MCF 10A (cell line): Measurements from ENCODE around the gene MRPS35. TPM values are rescaled to one million over a fixed set of nuclear protein-coding genes. Genes with fewer than 3 reads are reported as not detected.

ENCODE experiments used
- BruUV-seq: library from RNA; stranded (reverse); fragments of 400-500 nt; replicated peaks from 2 replicates; lab custom pipeline; 2021; lab: Mats Ljungman, UMichigan
- CTCF ChIA-PET: fragments of 300-600 bp; sonication (Branson Sonifier 250); formaldehyde crosslinking; extraction: SDS; loops from one replicate; lab custom pipeline; 2021; ENCODE audit warnings: antibody characterized with exemption, inconsistent platforms; lab: Yijun Ruan, JAX
- POLR2A ChIA-PET: fragments of 300-600, 350-650 bp; sonication (Branson Sonifier 250); formaldehyde crosslinking; extraction: SDS; loops from one replicate; lab custom pipeline; 2020; ENCODE audit warnings: antibody characterized with exemption, inconsistent platforms; lab: Yijun Ruan, JAX
- DNase-seq: peaks from one replicate; pipeline ENCODE4 v3.0.0-alpha.2; 2018; ENCODE audit not compliant: unreplicated experiment
- H3K27ac Mint-ChIP-seq: one replicate; pipeline ENCODE4 v1.8.0; 2022; ENCODE audit warnings: mild to moderate bottlenecking, low read depth, mixed read lengths; ENCODE audit not compliant: unreplicated experiment
- H3K27me3 Mint-ChIP-seq: one replicate; pipeline ENCODE4 v1.8.0; 2022; ENCODE audit warnings: mixed read lengths; ENCODE audit not compliant: insufficient read depth, unreplicated experiment
- H3K36me3 Mint-ChIP-seq: one replicate; pipeline ENCODE4 v1.8.0; 2022; ENCODE audit warnings: mild to moderate bottlenecking, moderate library complexity, mixed read lengths; ENCODE audit not compliant: insufficient read depth, unreplicated experiment
- H3K4me1 Mint-ChIP-seq: one replicate; pipeline ENCODE4 v1.8.0; 2022; ENCODE audit warnings: mixed read lengths; ENCODE audit not compliant: insufficient read depth, unreplicated experiment
- H3K4me3 Mint-ChIP-seq: one replicate; pipeline ENCODE4 v1.8.0; 2022; ENCODE audit warnings: mild to moderate bottlenecking, moderate library complexity, mixed read lengths; ENCODE audit not compliant: unreplicated experiment
- H3K9me3 Mint-ChIP-seq: one replicate; pipeline ENCODE4 v1.8.0; 2022; ENCODE audit warnings: mixed read lengths; ENCODE audit not compliant: unreplicated experiment
- CTCF ChIP-seq: fragments of 200-600 bp; IDR thresholded peaks from one replicate; pipeline ENCODE4 v1.8.0; 2022; ENCODE audit warnings: antibody characterized with exemption, mild to moderate bottlenecking; ENCODE audit not compliant: unreplicated experiment
- intact Hi-C: fragments of 100-400 bp; cut with micrococcal nuclease; formaldehyde crosslinking; loops from 2 replicates; pipeline ENCODE4 v1.14.1; 2022
- total RNA-seq: library from RNA; stranded (reverse); gene quantifications from 2 replicates; pipeline ENCODE4 v1.2.3, GENCODE V29; 2022

Gene MRPS35
- total RNA-seq, 1 experiment from 2014 or later = 69.0 TPM

- CTCF ChIA-PET = interaction anchor here (0.5 to 0.7 kb wide), 2 partner anchors 62 to 640 kb away, joined by 3 read pairs; no protein-coding TSS in a partner anchor
- no peak for DNase-seq
- intact Hi-C loops = no loop called here
- Mint-ChIP-seq H3K36me3 (peaks cover 35% of the 10 kb centered on the region), H3K4me1 (peaks cover 4% of the 10 kb centered on the region), H3K9me3 (no peaks in the 10 kb centered on the region), H3K27me3 (no peaks in the 10 kb centered on the region), H3K4me3 (no peak overlapping the region), H3K27ac (no peak overlapping the region)
- POLR2A ChIA-PET = interaction anchor here (0.5 to 3.5 kb wide), 5 partner anchors 8 to 1835 kb away, joined by 3 to 21 read pairs (median 4); partner anchors contain the start of genes KLHL42 and MANSC4
- no TSS peak for BruUV-seq
- TF ChIP-seq CTCF = no peak
Measured at GRCh38 chr12:27754795-27755194, 44.2 kb downstream of the MRPS35 start.

GRCh38 chr12:27756670-27757195 lies 46.1 kb downstream of the MRPS35 start:
- no peak for DNase-seq
- BruUV-seq = no TSS peak
- H3K36me3 Mint-ChIP-seq = peaks cover 35% of the 10 kb centered on the region
- H3K4me3 Mint-ChIP-seq = no peak overlapping the region
- POLR2A ChIA-PET = interaction anchor here (1.2 kb wide), 1 partner anchor 23 kb away, joined by 4 read pairs; no protein-coding TSS in a partner anchor
- no peak for TF ChIP-seq CTCF
- peaks cover 4% of the 10 kb centered on the region for H3K4me1 Mint-ChIP-seq
- no peaks in the 10 kb centered on the region for H3K9me3 Mint-ChIP-seq
- CTCF ChIA-PET = interaction anchor here (0.7 to 1.1 kb wide), 2 partner anchors 53 to 64 kb away, joined by 3 read pairs; no protein-coding TSS in a partner anchor
- peak overlapping the region; percentile 49 for H3K27ac Mint-ChIP-seq
- intact Hi-C loops = no loop called here
- no peaks in the 10 kb centered on the region for H3K27me3 Mint-ChIP-seq

GRCh38 chr12:27762757-27763156 lies 52.1 kb downstream of the MRPS35 start:
- H3K9me3 Mint-ChIP-seq = no peaks in the 10 kb centered on the region
- H3K27me3 Mint-ChIP-seq = no peaks in the 10 kb centered on the region
- H3K27ac Mint-ChIP-seq = no peak overlapping the region
- ChIA-PET POLR2A (no interaction called here), CTCF (no interaction called here)
- no peak for TF ChIP-seq CTCF
- H3K36me3 Mint-ChIP-seq = no peaks in the 10 kb centered on the region
- no peak overlapping the region for H3K4me3 Mint-ChIP-seq
- DNase-seq = no peak
- no peaks in the 10 kb centered on the region for H3K4me1 Mint-ChIP-seq
- no TSS peak for BruUV-seq
- intact Hi-C loops = no loop called here

GRCh38 chr12:27766587-27766986 lies 56.0 kb downstream of the MRPS35 start:
- no TSS peak for BruUV-seq
- TF ChIP-seq CTCF = no peak
- Mint-ChIP-seq H3K27me3 (no peaks in the 10 kb centered on the region), H3K36me3 (no peaks in the 10 kb centered on the region), H3K27ac (no peak overlapping the region), H3K9me3 (no peaks in the 10 kb centered on the region), H3K4me1 (no peaks in the 10 kb centered on the region), H3K4me3 (no peak overlapping the region)
- CTCF ChIA-PET = interaction anchor here (1.0 kb wide), 1 partner anchor 33 kb away, joined by 3 read pairs; no protein-coding TSS in a partner anchor
- POLR2A ChIA-PET = no interaction called here
- no peak for DNase-seq
- intact Hi-C loops = no loop called here
